Body of pancreas (tissue), 4 donors: ENCODE data around the gene SCAP.

Source experiments
- CTCF ChIP-seq, 7 experiments: fragments of 450-650 bp in 4 of 7; fragments of 200-600 bp in 3 of 7; sonication (generic) in 3 of 7; IDR thresholded peaks; one replicate each; pipeline ENCODE4 v1.5.1; 2016 to 2019; ENCODE audit warnings: antibody characterized with exemption in 7 of 7
- POLR2A ChIP-seq, 3 donors: fragments of 450-650 bp; IDR thresholded peaks; one replicate each; pipeline ENCODE4 v1.6.1; 2016; ENCODE audit warnings: antibody characterized with exemption in 3 of 3, mild to moderate bottlenecking in 2 of 3

DNA sequence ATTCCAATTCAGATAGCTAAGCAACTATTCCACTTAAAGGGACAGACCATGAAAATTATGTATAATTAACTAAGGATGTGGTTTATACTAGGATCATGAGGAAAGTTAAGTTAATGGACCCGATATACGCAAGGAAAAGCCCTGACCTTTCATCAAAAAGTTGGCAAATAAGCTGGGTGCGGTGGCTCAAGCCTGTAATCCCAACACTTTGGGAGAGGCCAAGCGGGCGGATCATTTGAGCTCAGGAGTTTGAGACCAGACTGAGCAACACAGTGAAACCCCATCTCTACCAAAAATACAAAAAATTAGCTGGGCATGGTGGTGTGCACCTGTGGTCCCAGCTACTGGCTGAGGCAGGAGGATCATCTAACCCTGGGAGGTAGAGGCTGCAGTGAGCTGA is 39.6 kb downstream of the SCAP start:
- no peak for TF ChIP-seq CTCF (IDR thresholded peaks at IDR 0.05)
- no peak for TF ChIP-seq POLR2A (IDR thresholded peaks at IDR 0.05)
